ENCODE measurements around the gene DSCAM. TPM values are rescaled to one million over a fixed set of nuclear protein-coding genes. Genes with fewer than 3 reads are reported as not detected.

DSCAM gene
- total RNA-seq, 1 experiment from 2014 or later: 0.33 TPM

GRCh38 chr21:40595806-40596205 is 251.2 kb downstream of the DSCAM start:
- no peak overlapping the region for H3K4me3 Mint-ChIP-seq (ENCODE audit: unreplicated experiment)
- intact Hi-C loops (cut with micrococcal nuclease): no loop called here
- H3K36me3 Mint-ChIP-seq (ENCODE audit: insufficient read depth, unreplicated experiment): no peaks in the 10 kb centered on the region
- POLR2A ChIA-PET: no interaction called here
- no peak for TF ChIP-seq CTCF (IDR thresholded peaks at IDR 0.05; ENCODE audit: unreplicated experiment)
- H3K4me1 Mint-ChIP-seq (ENCODE audit: insufficient read depth, unreplicated experiment): peaks cover 5% of the 10 kb centered on the region
- DNase-seq (ENCODE audit: unreplicated experiment): peak; percentile 33
- no peak overlapping the region for H3K27ac Mint-ChIP-seq (ENCODE audit: low read depth, unreplicated experiment)
- no TSS peak for BruUV-seq (replicated peaks)
- CTCF ChIA-PET: interaction anchor here (0.7 kb wide), 1 partner anchor 57 kb away, joined by 3 read pairs; no protein-coding TSS in a partner anchor
- peaks cover 26% of the 10 kb centered on the region for H3K9me3 Mint-ChIP-seq (ENCODE audit: unreplicated experiment)
- no peaks in the 10 kb centered on the region for H3K27me3 Mint-ChIP-seq (ENCODE audit: insufficient read depth, unreplicated experiment)

GRCh38 chr21:40587736-40588346 is 259.1 kb downstream of the DSCAM start:
- intact Hi-C loops (cut with micrococcal nuclease): no loop called here
- BruUV-seq (replicated peaks): no TSS peak
- POLR2A ChIA-PET: no interaction called here
- Mint-ChIP-seq H3K4me3 (ENCODE audit: unreplicated experiment) (no peak overlapping the region), H3K27ac (ENCODE audit: low read depth, unreplicated experiment) (no peak overlapping the region), H3K36me3 (ENCODE audit: insufficient read depth, unreplicated experiment) (no peaks in the 10 kb centered on the region), H3K9me3 (ENCODE audit: unreplicated experiment) (peaks cover 15% of the 10 kb centered on the region), H3K27me3 (ENCODE audit: insufficient read depth, unreplicated experiment) (no peaks in the 10 kb centered on the region), H3K4me1 (ENCODE audit: insufficient read depth, unreplicated experiment) (no peaks in the 10 kb centered on the region)
- TF ChIP-seq CTCF (IDR thresholded peaks at IDR 0.05; ENCODE audit: unreplicated experiment): no peak
- peak; percentile 2 for DNase-seq (ENCODE audit: unreplicated experiment)
- CTCF ChIA-PET: no interaction called here

- ChIA-PET POLR2A (no interaction called here), CTCF (no interaction called here)
- peaks cover 7% of the 10 kb centered on the region for H3K9me3 Mint-ChIP-seq (ENCODE audit: unreplicated experiment)
- H3K27ac Mint-ChIP-seq (ENCODE audit: low read depth, unreplicated experiment): no peak overlapping the region
- no peak for DNase-seq (ENCODE audit: unreplicated experiment)
- no peaks in the 10 kb centered on the region for H3K4me1 Mint-ChIP-seq (ENCODE audit: insufficient read depth, unreplicated experiment)
- intact Hi-C loops (cut with micrococcal nuclease): no loop called here
- BruUV-seq (replicated peaks): no TSS peak
- no peaks in the 10 kb centered on the region for H3K36me3 Mint-ChIP-seq (ENCODE audit: insufficient read depth, unreplicated experiment)
- TF ChIP-seq CTCF (IDR thresholded peaks at IDR 0.05; ENCODE audit: unreplicated experiment): no peak
- no peaks in the 10 kb centered on the region for H3K27me3 Mint-ChIP-seq (ENCODE audit: insufficient read depth, unreplicated experiment)
- no peak overlapping the region for H3K4me3 Mint-ChIP-seq (ENCODE audit: unreplicated experiment)
These were observed 260.4 kb downstream of the DSCAM start for GRCh38 chr21:40586575-40586974.

- no peak for TF ChIP-seq CTCF (IDR thresholded peaks at IDR 0.05; ENCODE audit: unreplicated experiment)
- CTCF ChIA-PET: interaction anchor here (0.7 kb wide), 1 partner anchor 98 kb away, joined by 3 read pairs; no protein-coding TSS in a partner anchor
- no peaks in the 10 kb centered on the region for H3K4me1 Mint-ChIP-seq (ENCODE audit: insufficient read depth, unreplicated experiment)
- no peak overlapping the region for H3K27ac Mint-ChIP-seq (ENCODE audit: low read depth, unreplicated experiment)
- H3K4me3 Mint-ChIP-seq (ENCODE audit: unreplicated experiment): no peak overlapping the region
- POLR2A ChIA-PET: no interaction called here
- intact Hi-C loops (cut with micrococcal nuclease): no loop called here
- no peaks in the 10 kb centered on the region for H3K27me3 Mint-ChIP-seq (ENCODE audit: insufficient read depth, unreplicated experiment)
- H3K36me3 Mint-ChIP-seq (ENCODE audit: insufficient read depth, unreplicated experiment): no peaks in the 10 kb centered on the region
- peaks cover 11% of the 10 kb centered on the region for H3K9me3 Mint-ChIP-seq (ENCODE audit: unreplicated experiment)
- no peak for DNase-seq (ENCODE audit: unreplicated experiment)
- no TSS peak for BruUV-seq (replicated peaks)
These were observed 269.5 kb downstream of the DSCAM start for GRCh38 chr21:40577285-40578043.

Measured in MCF 10A (cell line).